Uterus (tissue), 4 donors: Measurements from ENCODE around the gene CISD2. TPM values are rescaled to one million over a fixed set of nuclear protein-coding genes. Genes with fewer than 3 reads are reported as not detected.
"Not testable (repeated sequence)": the region's sequence is repeated elsewhere in the genome, so short reads cannot be mapped to it uniquely, and the experiment has no call there.

ENCODE experiments used
- DNase-seq, 2 donors: peaks; one replicate each; pipeline ENCODE4 v3.0.0-alpha.2; 2019 to 2020
- H3K27ac ChIP-seq, 2 donors: fragments of 200-600 bp; sonication (generic); 1 replicate in 1 of 2; 2 replicates in 1 of 2; pipeline ENCODE4 v1.5.1; 2016 to 2018
- H3K27me3 ChIP-seq, 2 donors: fragments of 200-600 bp; sonication (generic); one replicate each; pipeline ENCODE4 v1.5.1; 2018 to 2019; ENCODE audit warnings: control low read depth in 1 of 2
- H3K36me3 ChIP-seq, 2 donors: fragments of 200-600 bp; sonication (generic); one replicate each; pipeline ENCODE4 v1.5.1; 2019; ENCODE audit warnings: control low read depth in 1 of 2
- H3K4me1 ChIP-seq, 2 donors: fragments of 200-600 bp; sonication (generic); one replicate each; pipeline ENCODE4 v1.5.1; 2018 to 2019; ENCODE audit warnings: control low read depth in 1 of 2
- H3K4me3 ChIP-seq, 2 donors: fragments of 200-600 bp; sonication (generic); 1 replicate in 1 of 2; 2 replicates in 1 of 2; pipeline ENCODE4 v1.5.1; 2018 to 2019; ENCODE audit warnings: mild to moderate bottlenecking in 1 of 2
- H3K9me3 ChIP-seq, 2 donors: fragments of 200-600 bp; sonication (generic); one replicate each; pipeline ENCODE4 v1.5.1; 2019; ENCODE audit warnings: control low read depth in 1 of 2
- CTCF ChIP-seq, 4 experiments: fragments of 200-600 bp in 2 of 4; fragments of 450-650 bp in 2 of 4; sonication (generic) in 2 of 4; IDR thresholded peaks; one replicate each; pipeline ENCODE4 v1.5.1; 2016 to 2019; ENCODE audit warnings: antibody characterized with exemption in 4 of 4, mild to moderate bottlenecking in 2 of 4, moderate library complexity in 1 of 4
- POLR2A ChIP-seq, 2 donors: fragments of 450-650 bp; IDR thresholded peaks; one replicate each; pipeline ENCODE4 v1.6.1; 2016; ENCODE audit warnings: antibody characterized with exemption in 2 of 2, mild to moderate bottlenecking in 1 of 2, moderate library complexity in 1 of 2
- intact Hi-C: fragments of 100-400 bp; cut with DNase I; formaldehyde crosslinking; loops from one replicate; pipeline ENCODE4 v1.15.1; 2023; ENCODE audit warnings: low total_unique reads
- total RNA-seq, 4 donors: library from RNA; depleted of rRNA in 3 of 4; stranded (reverse); fragments of >200 nt in 3 of 4; gene quantifications; one replicate each; pipeline versions ENCODE4 v1.1.0 to v1.2.4, GENCODE V29; 2014 to 2023
- donor health status: DM: yes; HTN: yes; CAD: no.

Gene CISD2
- total RNA-seq, 4 donors from 2014 or later = 3.8 to 30.0 (median 19.4) TPM

- Histone ChIP-seq H3K4me3 (no peak overlapping the region), H3K36me3 (no peaks in the 10 kb centered on the region), H3K27ac (no peak overlapping the region), H3K4me1 (peaks cover 0 to 8% of the 10 kb centered on the region in 2 donors), H3K27me3 (no peaks in the 10 kb centered on the region), H3K9me3 (peaks cover 0 to 3% of the 10 kb centered on the region in 2 donors)
- intact Hi-C loops = no loop called here
- TF ChIP-seq CTCF (IDR thresholded peaks at IDR 0.05) (no peak), POLR2A (IDR thresholded peaks at IDR 0.05) (no peak)
- DNase-seq = no peak
Observed at GRCh38 chr4:102862747-102863146, 6.0 kb upstream of the CISD2 start.

GRCh38 chr4:102865327-102865726, 3.5 kb upstream of the CISD2 start:
- H3K27ac ChIP-seq, intact Hi-C loops, H3K4me3 ChIP-seq, H3K27me3 ChIP-seq, H3K9me3 ChIP-seq, H3K4me1 ChIP-seq, H3K36me3 ChIP-seq, DNase-seq: not testable (repeated sequence)

- Histone ChIP-seq H3K27ac (peak overlapping the region; percentile 95 to 98), H3K4me3 (peak overlapping the region; percentile 52 to 56), H3K36me3 (no peaks in the 10 kb centered on the region), H3K27me3 (no peaks in the 10 kb centered on the region), H3K9me3 (no peaks in the 10 kb centered on the region), H3K4me1 (peaks cover 0 to 8% of the 10 kb centered on the region in 2 donors)
- DNase-seq = no peak
- intact Hi-C loops = loop anchor here (2.0 kb wide), 1 partner anchor 41 kb away; the partner anchor contains the start of gene UBE2D3
- TF ChIP-seq CTCF (IDR thresholded peaks at IDR 0.05) (no peak), POLR2A (IDR thresholded peaks at IDR 0.05) (no peak)
Observed at GRCh38 chr4:102867278-102868152, 1.3 kb upstream of the CISD2 start.

- H3K4me1 ChIP-seq = peaks cover 0 to 8% of the 10 kb centered on the region in 2 donors
- intact Hi-C loops = loop anchor here (2.0 kb wide), 1 partner anchor 41 kb away; the partner anchor contains the start of gene UBE2D3
- peak overlapping the region; percentile 52 to 56 for H3K4me3 ChIP-seq
- no peaks in the 10 kb centered on the region for H3K36me3 ChIP-seq
- TF ChIP-seq CTCF (IDR thresholded peaks at IDR 0.05) (no peak), POLR2A (IDR thresholded peaks at IDR 0.05) (no peak)
- H3K27me3 ChIP-seq = no peaks in the 10 kb centered on the region
- H3K9me3 ChIP-seq = no peaks in the 10 kb centered on the region
- peak; percentile 15 to 24 for DNase-seq
- H3K27ac ChIP-seq = peak overlapping the region; percentile 95 to 98
Observed at GRCh38 chr4:102868153-102868780, 525 bp upstream of the CISD2 start.

GRCh38 chr4:102869569-102870197, 891 bp downstream of the CISD2 start:
- Histone ChIP-seq H3K36me3 (no peaks in the 10 kb centered on the region), H3K27me3 (no peaks in the 10 kb centered on the region), H3K4me3 (peak overlapping the region; percentile 52 to 56), H3K9me3 (no peaks in the 10 kb centered on the region), H3K27ac (peak overlapping the region; percentile 95 to 98), H3K4me1 (peaks cover 0 to 8% of the 10 kb centered on the region in 2 donors)
- intact Hi-C loops = loop anchor here (2.0 kb wide), 1 partner anchor 43 kb away; the partner anchor contains the start of gene UBE2D3
- no peak for DNase-seq
- TF ChIP-seq CTCF (IDR thresholded peaks at IDR 0.05) (no peak), POLR2A (IDR thresholded peaks at IDR 0.05) (no peak)
